CD14-positive monocyte (primary cell): ENCODE measurements around the gene NOSIP. TPM values are rescaled to one million over a fixed set of nuclear protein-coding genes. Genes with fewer than 3 reads are reported as not detected.

Source experiments
- DNase-seq, 3 donors: peaks; one replicate each; pipeline ENCODE4 v3.0.0-alpha.2; 2011 to 2022
- H2AFZ ChIP-seq: 2 replicates; pipeline ENCODE4 v1.6.0; 2012; ENCODE audit warnings: mild to moderate bottlenecking, low read depth, low read length, inconsistent platforms; ENCODE audit not compliant: insufficient read depth, poor library complexity, severe bottlenecking
- H3K27ac ChIP-seq, 2 donors: 1 replicate in 1 of 2; 2 replicates in 1 of 2; pipeline ENCODE4 v1.5.1; 2012 to 2013; ENCODE audit warnings: low read length in 2 of 2, control low read depth in 1 of 2, inconsistent platforms in 1 of 2, low read depth in 1 of 2, mild to moderate bottlenecking in 1 of 2
- H3K27me3 ChIP-seq, 2 donors: one replicate each; pipeline versions ENCODE4 v1.6.0 to v1.6.1; 2011 to 2013; ENCODE audit warnings: low read length in 2 of 2; ENCODE audit not compliant: control insufficient read depth in 2 of 2, insufficient read depth in 2 of 2
- H3K36me3 ChIP-seq, 2 donors: replicated peaks in 1 of 2; 1 replicate in 1 of 2; 2 replicates in 1 of 2; pipeline versions ENCODE4 v1.5.1 to v1.6.1; 2012 to 2013; ENCODE audit warnings: low read length in 2 of 2, control low read depth in 1 of 2, inconsistent platforms in 1 of 2, mild to moderate bottlenecking in 1 of 2; ENCODE audit not compliant: insufficient read depth in 2 of 2, control insufficient read depth in 1 of 2
- H3K4me1 ChIP-seq, 2 donors: 1 replicate in 1 of 2; 2 replicates in 1 of 2; pipeline versions ENCODE4 v1.5.1 to v1.6.1; 2012 to 2013; ENCODE audit warnings: low read length in 2 of 2, control low read depth in 1 of 2, inconsistent platforms in 1 of 2, mild to moderate bottlenecking in 1 of 2, moderate library complexity in 1 of 2; ENCODE audit not compliant: insufficient read depth in 2 of 2, control insufficient read depth in 1 of 2
- H3K4me2 ChIP-seq: replicated peaks from 2 replicates; pipeline ENCODE3; 2012; ENCODE audit warnings: low read length, moderate library complexity, mild to moderate bottlenecking; ENCODE audit not compliant: poor library complexity, severe bottlenecking; ENCODE audit errors: extremely low read depth
- H3K4me3 ChIP-seq, 3 experiments: fragments of 200-600 bp in 1 of 3; sonication (generic) in 1 of 3; replicated peaks in 1 of 3; 1 replicate in 2 of 3; 2 replicates in 1 of 3; pipeline ENCODE4 v1.5.1; 2011 to 2013; ENCODE audit warnings: low read length in 3 of 3, mild to moderate bottlenecking in 3 of 3, control low read depth in 2 of 3, low read depth in 2 of 3, inconsistent platforms in 1 of 3, moderate library complexity in 1 of 3
- H3K79me2 ChIP-seq: 2 replicates; pipeline ENCODE4 v1.6.0; 2012; ENCODE audit warnings: mild to moderate bottlenecking, control low read depth, inconsistent platforms, low read length, moderate library complexity; ENCODE audit not compliant: insufficient read depth
- H3K9ac ChIP-seq: 2 replicates; pipeline ENCODE4 v1.6.0; 2017; ENCODE audit warnings: low read length, mild to moderate bottlenecking; ENCODE audit not compliant: insufficient read depth, poor library complexity, severe bottlenecking
- H3K9me3 ChIP-seq, 2 donors: replicated peaks in 1 of 2; 1 replicate in 1 of 2; 2 replicates in 1 of 2; pipeline versions ENCODE4 v1.5.1 to v1.6.1; 2012 to 2013; ENCODE audit warnings: low read length in 2 of 2, control low read depth in 1 of 2; ENCODE audit not compliant: control insufficient read depth in 1 of 2, insufficient read depth in 1 of 2
- H4K20me1 ChIP-seq: 2 replicates; pipeline ENCODE4 v1.6.0; 2012; ENCODE audit warnings: mild to moderate bottlenecking, low read length, control low read depth, moderate library complexity; ENCODE audit not compliant: insufficient read depth
- H3K27ac Mint-ChIP-seq, 7 donors: one replicate each; pipeline ENCODE4 v1.8.0; 2020; ENCODE audit warnings: mild to moderate bottlenecking in 7 of 7, mixed read lengths in 7 of 7, moderate library complexity in 6 of 7, inconsistent platforms in 2 of 7
- H3K27me3 Mint-ChIP-seq, 3 donors: one replicate each; pipeline ENCODE4 v1.8.0; 2021 to 2022; ENCODE audit warnings: low read depth in 3 of 3, mild to moderate bottlenecking in 3 of 3, mixed read lengths in 3 of 3, moderate library complexity in 3 of 3, inconsistent platforms in 1 of 3
- H3K36me3 Mint-ChIP-seq, 2 donors: one replicate each; pipeline ENCODE4 v1.8.0; 2020; ENCODE audit warnings: mixed read lengths in 2 of 2, inconsistent platforms in 1 of 2, mild to moderate bottlenecking in 1 of 2
- H3K4me1 Mint-ChIP-seq: one replicate; pipeline ENCODE4 v1.8.0; 2020; ENCODE audit warnings: mild to moderate bottlenecking, mixed read lengths
- H3K4me3 Mint-ChIP-seq, 2 donors: one replicate each; pipeline ENCODE4 v1.8.0; 2020; ENCODE audit warnings: mild to moderate bottlenecking in 2 of 2, mixed read lengths in 2 of 2, moderate library complexity in 1 of 2
- H3K9me3 Mint-ChIP-seq, 7 donors: one replicate each; pipeline ENCODE4 v1.8.0; 2020 to 2022; ENCODE audit warnings: mixed read lengths in 7 of 7, mild to moderate bottlenecking in 6 of 7, moderate library complexity in 6 of 7, inconsistent platforms in 2 of 7
- WGBS: methylation state at CpG from one replicate; pipeline ENCODE4 v1.1.5; 2013; ENCODE audit warnings: missing lambda C conversion rate; ENCODE audit not compliant: insufficient coverage; 5-methylcytosine and 5-hydroxymethylcytosine counted together
- intact Hi-C, 2 donors: fragments of 100-400 bp; cut with micrococcal nuclease; formaldehyde crosslinking; loops; one replicate each; pipeline versions ENCODE4 v1.15.0 to v1.15.1; 2023
- polyA plus RNA-seq, 3 donors: library from polyadenylated mRNA; depleted of rRNA in 1 of 3; unstranded in 2 of 3; stranded (reverse) in 1 of 3; fragments of 300-500 nt in 2 of 3; fragments of >200 nt in 1 of 3; fragmentation: Illumina TruSeq in 2 of 3; gene quantifications; 1 replicate in 2 of 3; 2 replicates in 1 of 3; pipeline ENCODE4 v1.2.3, GENCODE V29; 2012 to 2021
- TF ChIP-seq, protein P1 (sequence below): fragments of 200-600 bp; IDR thresholded peaks from one replicate; pipeline ENCODE4 v1.8.0; 2022; ENCODE audit warnings: antibody characterized with exemption, mild to moderate bottlenecking

Gene NOSIP
- polyA plus RNA-seq, 3 donors = 63.4 to 120 (median 96.4) TPM

DNA sequence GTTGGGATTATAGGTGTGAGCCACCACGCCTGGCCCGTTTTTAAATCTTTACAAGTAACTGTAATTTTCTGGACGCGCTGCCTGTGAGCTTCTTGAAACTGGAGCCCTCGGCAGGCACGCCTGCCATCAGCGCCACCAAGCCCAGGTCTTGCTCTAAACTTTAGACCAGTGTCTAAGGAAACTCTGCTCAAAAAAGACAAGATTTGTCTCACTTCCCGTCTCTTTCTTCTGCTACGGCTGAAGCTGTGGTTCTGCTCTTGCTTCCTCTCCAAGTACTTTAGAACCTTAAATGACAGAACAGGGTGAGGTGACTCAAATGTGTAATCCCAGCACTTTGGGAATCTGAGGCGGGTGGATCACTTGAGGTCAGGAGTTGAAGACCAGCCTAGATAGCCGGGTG is 27.6 kb downstream of the NOSIP start:
- Histone ChIP-seq H3K36me3 (peaks cover 23 to 46% of the 10 kb centered on the region in 2 donors), H2AFZ (no peak overlapping the region), H3K4me1 (peaks cover 24 to 25% of the 10 kb centered on the region in 2 donors), H3K27ac (peak overlapping the region in 1 of 2 donors; percentile 43), H3K9me3 (no peaks in the 10 kb centered on the region), H4K20me1 (peaks cover 5% of the 10 kb centered on the region), H3K27me3 (no peaks in the 10 kb centered on the region), H3K79me2 (no peaks in the 10 kb centered on the region), H3K4me2 (no peak overlapping the region), H3K9ac (no peak overlapping the region), H3K4me3 (no peak overlapping the region)
- Mint-ChIP-seq H3K4me3 (peak overlapping the region in 1 of 2 donors; percentile 55), H3K36me3 (peaks cover 38 to 73% of the 10 kb centered on the region in 2 donors), H3K27ac (peak overlapping the region in 6 of 7 donors; percentile 17 to 86 (median 78)), H3K9me3 (peaks cover 0 to 4% (median 0%) of the 10 kb centered on the region in 7 donors), H3K27me3 (peaks cover 2 to 5% (median 5%) of the 10 kb centered on the region in 3 donors), H3K4me1 (peaks cover 28% of the 10 kb centered on the region)
- DNase-seq = peak in 2 of 3 donors; percentile 25 to 38
- 63% methylated on average over 8 of the region's 11 CpGs for WGBS
- TF ChIP-seq, protein P1, sequence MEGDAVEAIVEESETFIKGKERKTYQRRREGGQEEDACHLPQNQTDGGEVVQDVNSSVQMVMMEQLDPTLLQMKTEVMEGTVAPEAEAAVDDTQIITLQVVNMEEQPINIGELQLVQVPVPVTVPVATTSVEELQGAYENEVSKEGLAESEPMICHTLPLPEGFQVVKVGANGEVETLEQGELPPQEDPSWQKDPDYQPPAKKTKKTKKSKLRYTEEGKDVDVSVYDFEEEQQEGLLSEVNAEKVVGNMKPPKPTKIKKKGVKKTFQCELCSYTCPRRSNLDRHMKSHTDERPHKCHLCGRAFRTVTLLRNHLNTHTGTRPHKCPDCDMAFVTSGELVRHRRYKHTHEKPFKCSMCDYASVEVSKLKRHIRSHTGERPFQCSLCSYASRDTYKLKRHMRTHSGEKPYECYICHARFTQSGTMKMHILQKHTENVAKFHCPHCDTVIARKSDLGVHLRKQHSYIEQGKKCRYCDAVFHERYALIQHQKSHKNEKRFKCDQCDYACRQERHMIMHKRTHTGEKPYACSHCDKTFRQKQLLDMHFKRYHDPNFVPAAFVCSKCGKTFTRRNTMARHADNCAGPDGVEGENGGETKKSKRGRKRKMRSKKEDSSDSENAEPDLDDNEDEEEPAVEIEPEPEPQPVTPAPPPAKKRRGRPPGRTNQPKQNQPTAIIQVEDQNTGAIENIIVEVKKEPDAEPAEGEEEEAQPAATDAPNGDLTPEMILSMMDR = no peak
- intact Hi-C loops = no loop called here

DNA sequence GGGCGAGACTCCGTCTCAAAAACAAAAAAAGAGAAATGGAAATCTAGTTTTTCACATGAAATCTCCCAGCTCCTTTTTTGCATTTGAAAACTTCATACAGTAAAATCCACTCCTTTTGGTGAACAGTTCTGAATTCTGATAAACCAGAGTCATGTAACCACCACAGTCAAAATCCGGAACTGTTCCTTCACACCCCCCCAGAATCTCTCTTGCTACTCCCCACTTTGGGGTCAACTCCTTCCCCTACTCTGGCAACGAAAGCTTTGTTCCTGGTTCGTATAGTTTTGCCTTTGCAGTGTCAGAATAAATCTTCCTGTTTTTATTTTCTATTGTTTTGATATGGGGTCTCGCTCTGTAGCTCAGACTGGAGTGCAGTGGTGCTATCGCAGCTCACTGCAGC is 28.8 kb downstream of the NOSIP start:
- Histone ChIP-seq H3K9me3 (no peaks in the 10 kb centered on the region), H3K4me3 (no peak overlapping the region), H3K79me2 (no peaks in the 10 kb centered on the region), H3K36me3 (peaks cover 12 to 34% of the 10 kb centered on the region in 2 donors), H2AFZ (no peak overlapping the region), H4K20me1 (peaks cover 5% of the 10 kb centered on the region), H3K4me2 (no peak overlapping the region), H3K4me1 (peaks cover 24 to 31% of the 10 kb centered on the region in 2 donors), H3K27ac (peak overlapping the region in 1 of 2 donors; percentile 45), H3K9ac (no peak overlapping the region), H3K27me3 (no peaks in the 10 kb centered on the region)
- no peak for DNase-seq
- intact Hi-C loops = no loop called here
- peaks cover 32% of the 10 kb centered on the region for H3K4me1 Mint-ChIP-seq
- H3K27me3 Mint-ChIP-seq = peaks cover 3 to 5% (median 4%) of the 10 kb centered on the region in 3 donors
- H3K36me3 Mint-ChIP-seq = peaks cover 34 to 68% of the 10 kb centered on the region in 2 donors
- H3K27ac Mint-ChIP-seq = peak overlapping the region in 6 of 7 donors; percentile 40 to 85 (median 63)
- 62% methylated on average over 2 of the region's 7 CpGs for WGBS
- TF ChIP-seq, protein P1 = no peak
- H3K4me3 Mint-ChIP-seq = peak overlapping the region in 1 of 2 donors; percentile 21
- peaks cover 0 to 4% (median 0%) of the 10 kb centered on the region in 7 donors for H3K9me3 Mint-ChIP-seq
